NCI-H1092 treated with DMSO at 0.1 percent for 48 hours (cell line): Measurements from ENCODE around the gene NTRK2.

Experiments used
- DNase-seq: peaks from one replicate; lab custom pipeline; 2025; lab: John Stamatoyannopoulos, UW

NTRK2 gene

GRCh38 chr9:85021686-85022085 is 352.2 kb downstream of the NTRK2 start:
- no peak for DNase-seq

- DNase-seq, result no peak
Measured at GRCh38 chr9:85024374-85024773, 354.8 kb downstream of the NTRK2 start.

- no peak for DNase-seq
Measured at GRCh38 chr9:85025638-85026037, 356.1 kb downstream of the NTRK2 start.

GRCh38 chr9:85027870-85028269 is 358.3 kb downstream of the NTRK2 start:
- no peak for DNase-seq

DNA sequence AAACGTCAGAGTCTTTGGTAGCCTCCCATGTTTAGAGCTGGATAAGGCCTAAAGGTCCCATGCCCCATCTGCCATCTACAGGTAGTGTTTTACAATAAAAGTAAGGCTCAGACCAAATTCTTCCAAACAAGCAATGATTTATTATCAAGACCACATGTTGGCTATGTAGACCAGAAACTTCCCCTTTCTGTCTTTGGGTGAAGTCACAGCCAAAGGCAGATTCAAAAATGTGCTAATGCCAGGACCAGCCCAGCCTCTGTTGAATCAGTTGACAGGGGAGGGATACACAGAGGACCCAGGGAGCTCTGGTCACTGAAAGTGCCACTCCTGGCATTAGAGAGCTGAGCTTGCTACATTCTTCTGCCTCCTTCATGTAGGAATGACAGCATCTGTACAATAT is 360.8 kb downstream of the NTRK2 start:
- DNase-seq, result no peak

DNA sequence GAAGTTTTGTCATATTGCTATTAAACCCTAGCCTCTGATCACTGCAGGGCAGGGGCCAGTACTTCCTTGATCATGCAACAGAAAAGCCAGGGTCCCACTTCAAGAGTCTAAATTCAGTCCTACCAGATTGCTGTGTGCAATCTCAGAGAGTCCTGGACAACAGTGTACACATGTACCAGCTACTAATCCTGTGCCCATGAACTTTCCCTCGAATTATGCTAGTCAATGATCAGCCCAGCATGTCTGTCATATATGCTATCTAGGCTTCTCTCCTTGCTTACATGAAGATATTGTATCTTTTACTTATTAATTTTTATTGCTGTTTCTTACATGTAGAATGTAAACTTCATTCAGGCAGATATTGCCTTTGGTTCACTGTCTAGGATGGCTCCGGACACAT is 367.0 kb downstream of the NTRK2 start:
- DNase-seq, result no peak

GRCh38 chr9:85038061-85038460 is 368.5 kb downstream of the NTRK2 start:
- DNase-seq, result no peak

DNA sequence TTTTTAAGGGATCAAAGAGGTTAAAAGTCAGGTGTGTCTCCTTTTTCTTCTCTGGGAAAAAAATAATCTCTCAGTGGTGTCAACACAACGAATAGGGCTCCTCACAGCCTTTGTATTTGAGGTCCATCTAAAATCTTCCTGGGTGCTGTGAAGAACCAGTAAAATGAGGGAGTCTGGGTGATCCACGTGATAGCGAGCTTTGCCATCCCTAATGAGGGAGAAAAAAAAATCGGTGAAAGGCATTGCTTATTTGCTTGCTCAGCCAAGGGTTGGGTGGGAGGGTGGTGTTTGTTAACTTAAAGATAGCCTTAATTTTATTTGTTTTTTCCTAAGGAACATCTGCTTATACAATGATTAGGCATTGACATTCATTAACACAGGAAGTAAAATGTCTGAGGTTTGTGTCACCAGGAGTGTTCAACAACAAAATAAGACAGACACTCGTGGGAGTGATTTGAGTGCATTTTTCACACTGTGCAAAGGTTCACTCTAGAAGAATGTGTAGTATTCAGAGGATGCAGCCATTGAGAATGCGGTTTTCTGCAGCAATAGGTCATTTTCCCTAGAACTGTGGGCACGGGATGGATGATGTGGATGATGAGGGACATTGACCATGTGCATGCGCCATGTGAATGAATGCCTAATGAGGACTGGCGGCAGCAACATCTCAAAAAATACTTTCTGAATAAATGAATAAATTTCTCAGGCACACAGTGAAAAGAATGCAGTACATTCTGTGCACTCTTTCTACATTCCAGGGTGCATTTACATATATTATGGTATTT is 369.5 kb downstream of the NTRK2 start:
- DNase-seq, result no peak

DNA sequence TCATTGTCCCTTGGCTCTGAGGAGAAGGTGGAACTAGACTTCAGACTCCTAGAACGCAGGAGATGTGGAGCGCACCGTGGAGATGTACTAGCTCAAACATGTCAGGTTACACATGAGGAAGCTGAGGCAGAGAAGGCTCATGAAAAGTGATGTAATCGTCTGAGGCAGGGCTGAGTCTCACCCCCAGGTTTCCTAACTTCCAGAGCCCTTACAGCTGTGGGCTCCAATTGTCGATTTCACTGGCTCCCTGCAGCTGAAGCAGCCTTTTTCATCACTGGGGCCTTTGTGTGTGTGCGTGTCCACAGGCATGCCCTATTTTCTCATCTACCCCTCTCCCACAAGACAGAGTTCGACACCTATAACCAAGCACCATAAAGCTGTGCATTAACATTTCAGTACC is 370.6 kb downstream of the NTRK2 start:
- DNase-seq, result no peak

DNA sequence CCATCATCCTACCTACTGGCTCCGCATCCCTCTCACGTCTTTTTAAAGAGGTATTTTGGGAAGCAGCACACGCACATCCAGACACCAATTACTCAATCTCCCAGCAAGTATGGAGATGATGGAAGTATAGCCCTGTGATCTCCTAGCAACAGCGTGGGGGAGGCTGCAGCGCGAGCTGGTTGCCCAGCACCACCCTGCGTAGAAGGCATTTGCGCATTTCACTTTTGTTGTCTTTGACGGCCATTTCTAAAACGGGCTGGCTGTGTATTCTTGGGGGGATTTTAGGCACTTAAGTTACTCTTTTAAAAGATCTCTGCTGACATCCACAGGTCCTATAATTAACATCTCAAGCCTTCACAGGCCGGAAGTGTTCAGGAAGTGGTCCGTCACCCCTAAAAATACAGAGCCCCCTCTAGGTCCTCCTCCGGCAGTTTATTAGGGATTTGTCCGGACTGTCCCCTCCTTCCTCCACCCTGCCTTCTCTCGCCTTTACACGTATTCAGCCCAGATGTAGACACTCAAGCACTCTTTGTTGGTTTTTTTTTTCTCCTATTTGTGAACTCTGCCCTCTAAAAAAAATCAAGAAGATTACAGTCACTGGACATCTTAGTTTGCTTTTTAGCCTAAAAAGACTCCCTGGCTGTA is 371.4 kb downstream of the NTRK2 start:
- DNase-seq, result no peak

DNA sequence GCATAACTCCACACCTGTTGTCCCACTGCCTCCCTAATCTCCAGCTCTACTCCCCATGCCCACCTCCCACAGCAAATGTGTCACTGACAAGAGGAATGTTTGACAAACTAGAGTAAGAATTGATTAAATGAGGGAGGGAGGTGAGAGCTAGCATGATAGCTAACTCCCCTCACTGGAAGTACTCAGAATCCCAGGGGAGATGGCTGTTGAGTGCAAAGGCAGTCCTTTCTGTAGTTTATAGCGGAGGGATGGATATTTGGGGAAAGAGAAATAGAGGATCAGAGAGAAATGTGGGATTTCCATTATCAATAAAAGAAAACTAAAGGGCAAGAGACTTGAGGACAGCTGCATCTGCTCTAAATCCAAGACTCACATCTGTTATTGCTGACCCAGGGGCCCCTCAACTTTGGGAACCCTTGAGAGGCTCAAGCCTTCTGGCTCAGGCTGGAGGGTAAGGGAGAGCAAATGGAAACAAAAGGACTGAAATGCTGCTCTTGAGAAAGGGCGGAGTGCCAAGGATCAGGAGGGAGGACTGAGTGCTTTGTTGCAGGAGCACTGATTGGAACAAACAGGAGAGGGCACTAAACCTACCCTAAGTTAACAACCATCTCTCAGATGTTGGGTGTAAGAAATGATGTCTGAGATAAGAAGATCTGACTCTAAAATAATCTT is 372.1 kb downstream of the NTRK2 start:
- DNase-seq, result peak; percentile 6

DNA sequence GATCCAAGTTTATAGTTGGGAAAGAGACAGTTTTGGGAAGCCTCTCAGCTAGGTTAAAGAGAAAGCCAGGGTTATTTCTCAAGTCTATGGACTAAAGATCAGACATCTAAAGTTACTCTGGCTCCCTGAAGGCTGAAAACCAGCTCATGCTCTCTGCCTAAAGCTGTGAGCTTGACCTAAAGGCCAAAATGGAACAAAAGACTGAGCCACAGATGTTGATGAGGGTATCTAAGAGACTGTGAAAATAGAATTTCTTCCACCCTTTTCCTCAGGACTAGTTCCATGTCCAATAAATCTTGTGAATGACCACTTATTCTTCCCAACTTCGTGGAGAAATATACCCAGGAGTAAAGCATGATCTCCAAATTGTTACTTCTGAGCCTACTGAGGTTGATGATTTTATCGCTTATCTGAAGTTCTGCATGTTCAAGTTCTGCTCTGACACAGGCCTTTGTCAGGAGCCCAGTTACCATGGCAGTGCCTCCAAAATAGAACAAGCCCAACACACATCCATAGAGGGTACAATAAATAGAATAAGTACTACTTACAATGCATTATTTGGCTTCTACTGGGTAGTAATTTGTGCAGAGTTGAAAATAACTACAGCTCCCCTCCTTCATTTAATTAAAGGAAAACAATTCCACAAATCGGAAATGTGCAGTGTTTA is 373.6 kb downstream of the NTRK2 start:
- DNase-seq, result no peak

DNA sequence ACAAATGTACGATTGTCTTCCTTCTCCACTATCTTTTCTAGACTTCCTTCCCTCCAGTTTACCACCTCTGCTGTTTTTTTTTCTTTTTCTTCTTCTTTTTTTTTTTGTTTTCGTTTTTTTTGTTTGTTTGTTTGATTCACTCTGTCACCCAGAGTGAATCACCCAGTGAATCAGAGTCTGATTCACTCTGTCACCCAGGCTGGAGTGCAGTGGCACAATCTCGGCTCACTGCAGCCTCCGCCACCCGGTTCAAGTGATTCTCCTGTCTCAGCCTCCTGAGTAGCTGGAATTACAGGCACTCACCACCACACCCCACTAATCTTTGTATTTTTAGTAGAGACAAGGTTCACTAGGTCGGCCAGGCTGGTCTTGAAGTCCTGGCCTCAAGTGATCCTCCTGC is 375.7 kb downstream of the NTRK2 start:
- DNase-seq, result no peak

- no peak for DNase-seq
Measured at GRCh38 chr9:85046475-85046874, 376.9 kb downstream of the NTRK2 start.

DNA sequence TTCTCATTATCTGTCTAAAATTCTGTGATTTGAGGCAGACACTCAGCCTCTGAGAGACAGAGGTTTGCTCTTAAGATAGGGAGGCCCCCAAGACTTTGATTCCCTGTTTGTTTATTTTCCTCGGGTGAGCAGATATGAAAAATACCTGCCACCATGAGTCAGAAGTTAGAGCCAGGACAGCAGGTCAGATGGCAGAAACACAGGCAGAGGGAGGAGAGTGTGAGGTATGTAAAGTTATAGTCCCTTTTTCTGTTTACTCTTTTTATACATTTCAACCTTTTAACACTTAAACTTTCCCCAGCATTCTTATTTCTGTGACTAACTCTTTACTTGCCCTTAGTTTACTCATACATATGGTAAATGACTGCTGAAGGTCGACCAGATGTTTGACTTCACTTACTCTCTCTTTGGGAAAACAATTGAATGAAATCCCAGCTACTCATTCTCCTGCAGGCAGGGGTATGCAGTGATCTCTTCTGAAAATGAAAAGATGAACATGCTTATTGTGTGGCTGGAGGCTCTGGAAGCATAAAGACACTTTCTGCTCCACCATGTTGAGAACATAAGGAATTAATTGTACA is 383.8 kb downstream of the NTRK2 start:
- no peak for DNase-seq

DNA sequence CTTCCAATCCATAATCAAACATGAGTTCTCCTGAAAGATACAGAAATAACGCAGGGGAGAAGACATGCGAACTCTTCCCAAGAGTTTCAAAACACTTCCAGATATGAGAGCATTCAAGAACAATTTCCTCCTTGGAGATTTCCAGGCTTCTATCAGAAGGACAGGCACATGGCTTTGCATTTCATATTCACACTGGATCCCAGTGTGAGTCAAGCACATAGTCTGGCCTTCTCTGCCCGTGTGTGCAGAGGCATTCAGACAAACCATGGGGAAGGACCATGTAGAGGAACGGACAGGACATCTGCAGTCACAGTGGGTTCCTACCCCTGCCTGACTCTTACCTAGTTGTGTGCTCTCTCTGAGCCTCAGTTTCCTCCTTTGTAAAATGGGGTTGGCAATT is 384.5 kb downstream of the NTRK2 start:
- no peak for DNase-seq

DNA sequence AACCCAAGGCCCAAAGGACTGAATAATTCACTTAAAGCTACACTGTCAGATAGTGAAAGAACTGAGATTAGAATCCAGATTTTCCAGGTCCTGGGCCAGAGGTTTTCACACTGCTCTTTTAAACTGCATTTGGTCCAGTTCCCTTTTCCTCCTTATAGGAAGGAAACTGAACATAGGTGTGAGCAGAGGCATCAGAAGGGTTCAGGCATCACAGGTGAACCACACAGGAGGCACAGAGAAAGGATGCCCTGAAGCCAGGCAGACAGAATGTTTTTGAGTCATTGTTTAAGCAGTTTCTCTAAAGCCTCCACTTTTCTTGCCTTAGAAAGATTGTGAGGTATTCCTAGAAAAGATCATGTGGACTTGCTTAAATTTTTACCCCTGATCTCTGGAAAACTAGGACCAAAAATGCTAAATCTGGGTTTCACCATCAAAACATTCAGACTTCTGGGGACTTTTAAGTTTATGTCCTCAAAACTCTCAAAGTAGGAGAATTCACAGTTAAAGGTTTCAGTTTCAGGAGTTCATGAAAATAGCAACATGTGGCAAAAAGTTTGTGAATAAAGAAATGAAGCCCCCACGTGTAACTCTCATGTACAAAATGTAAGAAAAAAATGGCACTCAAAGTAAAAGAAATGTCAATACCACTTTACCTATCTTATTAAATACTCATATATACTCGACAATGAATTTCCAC is 386.1 kb downstream of the NTRK2 start:
- DNase-seq, result no peak

DNA sequence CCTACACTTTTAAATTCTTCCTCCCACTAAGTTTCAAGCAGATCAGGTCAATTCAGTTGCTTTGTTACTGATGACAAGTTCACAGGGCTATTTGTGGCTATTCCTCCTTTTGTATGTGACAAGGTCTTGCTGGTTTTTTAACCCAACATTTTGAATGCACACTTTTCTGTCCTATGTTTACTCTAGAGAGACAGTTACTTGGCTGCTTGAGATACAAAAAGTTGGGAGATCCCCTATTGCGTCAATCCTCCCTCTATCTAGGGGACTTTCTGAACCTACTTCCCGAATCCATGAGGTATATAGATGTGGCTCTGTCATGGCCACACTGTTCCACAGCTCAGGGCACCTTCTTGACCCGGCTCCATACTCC is 386.7 kb downstream of the NTRK2 start:
- no peak for DNase-seq

DNA sequence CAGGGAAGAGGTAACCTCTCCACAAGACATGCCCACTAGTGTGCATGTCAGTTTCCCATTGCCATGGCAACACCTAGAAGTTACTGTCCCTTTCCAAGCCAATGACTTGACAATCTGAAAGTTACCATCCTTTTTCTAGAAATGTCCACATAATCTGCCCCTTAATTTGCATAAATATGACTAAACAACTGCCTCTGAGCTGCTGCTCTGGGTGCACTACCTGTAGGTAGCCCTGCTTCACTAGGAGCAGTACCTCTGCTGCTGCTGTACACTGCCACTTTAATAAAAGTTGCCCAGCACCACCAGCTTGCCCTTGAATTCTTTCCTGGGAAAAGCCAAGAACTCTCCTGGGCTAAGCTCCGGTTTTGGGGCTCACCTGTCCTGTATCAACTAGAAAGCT is 392.4 kb downstream of the NTRK2 start:
- DNase-seq, result no peak

GRCh38 chr9:85062385-85063022 is 393.0 kb downstream of the NTRK2 start:
- no peak for DNase-seq

DNA sequence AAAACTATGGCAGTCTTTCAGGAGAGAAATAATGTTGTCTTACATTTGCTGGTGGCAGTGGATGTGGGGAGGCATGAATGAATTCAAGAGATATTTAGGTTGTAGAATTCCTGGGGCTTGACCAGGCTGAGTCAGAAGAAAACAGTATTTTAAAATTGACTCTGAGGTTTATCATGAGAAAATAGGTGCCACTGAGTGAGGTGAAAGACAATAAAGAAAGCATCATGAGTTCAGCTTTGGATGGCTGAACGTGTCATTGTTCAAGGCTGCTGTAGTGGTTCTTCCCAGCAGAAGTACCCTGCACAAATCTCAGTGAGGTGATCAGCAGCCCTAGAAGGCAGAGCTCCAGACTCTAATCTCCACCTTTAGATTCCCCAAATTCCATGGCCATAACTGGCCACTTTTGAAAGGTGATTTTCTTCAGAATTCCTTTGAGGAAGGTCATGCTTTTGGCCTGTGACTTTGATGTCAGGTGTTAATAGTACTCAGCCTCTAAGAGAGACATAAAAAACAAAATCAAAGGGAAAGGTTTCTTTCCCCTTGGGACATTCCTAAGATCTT is 395.4 kb downstream of the NTRK2 start:
- DNase-seq, result no peak
